HG03571 (cell line): ENCODE results near the gene PTPRG.
"Not testable (repeated sequence)": the region's sequence is repeated elsewhere in the genome, so short reads cannot be mapped to it uniquely, and the experiment has no call there.

Experiments
- ATAC-seq: cut with Tn5 transposase; IDR thresholded peaks from one replicate; pipeline ENCODE4 v1.9.1; 2021; ENCODE audit not compliant: unreplicated experiment

The PTPRG gene

GRCh38 chr3:62035402-62036057 lies 474.2 kb downstream of the PTPRG start:
- no peak for ATAC-seq

- no peak for ATAC-seq
Measured at GRCh38 chr3:62036726-62037125, 475.4 kb downstream of the PTPRG start.

GRCh38 chr3:62038798-62039197 lies 477.4 kb downstream of the PTPRG start:
- ATAC-seq, result not testable (repeated sequence)

- ATAC-seq, result no peak
Measured at GRCh38 chr3:62039586-62039985, 478.2 kb downstream of the PTPRG start.

DNA sequence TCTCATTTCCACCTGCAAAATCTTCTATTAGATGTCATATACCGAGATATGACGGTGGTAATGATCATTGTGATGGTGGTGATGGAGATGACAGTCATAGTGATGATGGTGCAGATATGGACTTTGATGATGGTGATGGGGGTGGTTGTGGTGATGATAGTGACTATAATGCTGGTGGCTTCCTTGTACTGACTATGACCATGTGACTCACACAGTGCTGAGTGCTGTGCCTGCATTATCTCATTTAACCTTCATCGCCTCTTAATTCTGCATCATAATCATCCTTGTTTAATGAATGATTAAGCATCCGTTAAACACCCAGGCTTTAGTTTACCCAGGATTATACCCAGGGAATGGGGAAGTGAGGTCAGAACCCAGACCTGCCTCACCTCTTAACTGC lies 480.3 kb downstream of the PTPRG start:
- no peak for ATAC-seq

- no peak for ATAC-seq
Measured at GRCh38 chr3:62044874-62045411, 483.6 kb downstream of the PTPRG start.

GRCh38 chr3:62046326-62046725 lies 485.0 kb downstream of the PTPRG start:
- ATAC-seq, result no peak

- no peak for ATAC-seq
Measured at GRCh38 chr3:62048577-62048976, 487.2 kb downstream of the PTPRG start.

DNA sequence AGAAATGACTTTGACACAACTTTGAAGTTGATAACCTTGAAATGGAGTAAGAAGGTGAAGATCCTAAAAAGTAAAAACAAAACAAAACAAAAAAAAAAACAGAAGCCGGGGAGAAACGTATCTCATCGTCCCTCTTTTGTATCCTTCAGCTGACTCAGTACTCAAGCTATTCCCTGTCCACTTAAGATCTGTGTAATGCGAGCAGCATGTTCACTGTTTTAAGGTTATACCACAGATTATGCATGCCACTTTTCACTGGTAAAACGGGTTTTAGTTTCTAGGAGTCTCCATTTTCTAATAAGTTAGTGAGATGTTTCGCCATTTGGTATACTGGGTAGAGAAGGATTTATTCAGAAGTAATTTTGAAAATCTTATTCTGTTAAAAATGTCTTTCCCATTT lies 487.7 kb downstream of the PTPRG start:
- no peak for ATAC-seq

- no peak for ATAC-seq
Measured at GRCh38 chr3:62051506-62051905, 490.1 kb downstream of the PTPRG start.

GRCh38 chr3:62052331-62052730 lies 491.0 kb downstream of the PTPRG start:
- no peak for ATAC-seq

DNA sequence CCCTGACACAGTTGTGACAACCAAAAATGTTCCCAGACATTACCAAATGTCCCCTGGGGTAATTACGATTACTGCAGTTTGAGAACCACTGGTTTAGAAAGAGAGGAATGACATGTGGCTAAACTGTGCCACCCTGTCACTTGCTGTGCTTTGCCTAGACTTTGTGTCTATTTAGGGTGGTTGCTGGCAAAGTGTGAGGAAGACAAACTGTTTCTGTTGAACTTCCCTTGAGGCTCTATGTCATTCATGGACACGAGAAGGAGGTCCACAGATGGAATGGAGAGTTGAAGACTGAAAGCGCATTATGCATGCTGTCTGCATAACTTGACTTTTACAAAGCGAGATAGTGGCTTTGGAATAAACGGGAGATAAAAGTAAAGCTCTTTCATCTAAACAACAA lies 495.3 kb downstream of the PTPRG start:
- no peak for ATAC-seq

GRCh38 chr3:62057339-62058047 lies 496.1 kb downstream of the PTPRG start:
- ATAC-seq, result no peak

DNA sequence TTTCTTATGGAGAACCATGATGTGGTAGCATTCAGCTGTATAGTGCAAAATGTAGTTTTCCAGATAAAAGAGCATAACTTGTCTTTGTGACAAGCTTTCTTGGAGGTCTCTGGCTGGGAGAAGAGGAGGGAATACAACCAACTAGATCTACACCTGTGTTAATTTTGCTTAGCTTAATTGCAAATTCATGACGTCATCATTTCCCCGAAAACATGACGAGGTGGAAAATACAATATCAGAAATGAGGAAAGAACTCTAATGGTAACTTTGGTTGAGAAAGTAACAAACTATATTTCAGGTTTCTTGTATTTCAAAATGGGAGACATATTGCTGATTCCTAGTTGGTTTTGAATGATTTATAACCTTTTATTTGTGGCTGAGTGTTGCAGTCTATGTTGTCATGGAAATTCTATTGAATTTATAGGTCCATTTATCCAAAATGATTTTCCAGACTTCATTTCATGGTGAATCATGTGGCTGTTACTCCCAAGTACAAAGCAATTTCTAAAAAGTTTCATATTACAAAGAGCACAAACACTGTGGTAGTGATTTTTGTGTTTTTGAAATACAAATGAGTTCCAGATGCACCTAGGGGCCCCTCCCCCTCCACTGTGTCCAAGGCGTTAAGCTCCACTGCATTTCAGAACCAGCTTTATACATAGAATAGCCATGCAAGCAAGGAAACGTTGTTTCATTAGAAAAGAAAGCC lies 504.8 kb downstream of the PTPRG start:
- ATAC-seq, result no peak

GRCh38 chr3:62068337-62068736 lies 507.0 kb downstream of the PTPRG start:
- ATAC-seq, result no peak

GRCh38 chr3:62070891-62071290 lies 509.5 kb downstream of the PTPRG start:
- no peak for ATAC-seq

DNA sequence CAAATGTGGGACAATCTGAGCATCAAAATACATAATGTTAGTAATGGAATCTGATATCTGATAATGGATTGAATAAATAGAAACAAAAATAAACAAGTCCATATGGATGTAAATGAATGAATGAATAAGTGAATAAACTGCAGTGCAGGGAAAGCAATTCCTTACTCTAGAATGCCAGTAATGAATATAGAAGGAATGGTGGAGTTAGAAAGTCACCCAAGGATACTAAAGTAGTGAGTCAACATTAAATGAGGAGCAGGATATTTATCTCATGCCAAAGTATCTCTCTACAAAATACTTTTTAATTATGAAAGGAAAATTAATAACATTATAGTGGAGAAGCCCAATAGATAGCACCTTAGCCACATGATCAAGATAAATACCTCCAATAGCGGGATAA lies 511.7 kb downstream of the PTPRG start:
- no peak for ATAC-seq

GRCh38 chr3:62084558-62084957 lies 523.2 kb downstream of the PTPRG start:
- no peak for ATAC-seq

GRCh38 chr3:62088472-62089104 lies 527.2 kb downstream of the PTPRG start:
- ATAC-seq, result no peak

GRCh38 chr3:62090066-62090465 lies 528.7 kb downstream of the PTPRG start:
- ATAC-seq, result no peak

- ATAC-seq, result no peak
Measured at GRCh38 chr3:62090519-62090918, 529.1 kb downstream of the PTPRG start.
